Measurements from ENCODE around the gene RNFT2. TPM values are rescaled to one million over a fixed set of nuclear protein-coding genes. Genes with fewer than 3 reads are reported as not detected.

RNFT2 gene
- total RNA-seq, 3 donors from 2014 or later (not counting 1 experiment from before 2014, with no cell fraction given): 4.0 to 6.9 (median 5.3) TPM

DNA sequence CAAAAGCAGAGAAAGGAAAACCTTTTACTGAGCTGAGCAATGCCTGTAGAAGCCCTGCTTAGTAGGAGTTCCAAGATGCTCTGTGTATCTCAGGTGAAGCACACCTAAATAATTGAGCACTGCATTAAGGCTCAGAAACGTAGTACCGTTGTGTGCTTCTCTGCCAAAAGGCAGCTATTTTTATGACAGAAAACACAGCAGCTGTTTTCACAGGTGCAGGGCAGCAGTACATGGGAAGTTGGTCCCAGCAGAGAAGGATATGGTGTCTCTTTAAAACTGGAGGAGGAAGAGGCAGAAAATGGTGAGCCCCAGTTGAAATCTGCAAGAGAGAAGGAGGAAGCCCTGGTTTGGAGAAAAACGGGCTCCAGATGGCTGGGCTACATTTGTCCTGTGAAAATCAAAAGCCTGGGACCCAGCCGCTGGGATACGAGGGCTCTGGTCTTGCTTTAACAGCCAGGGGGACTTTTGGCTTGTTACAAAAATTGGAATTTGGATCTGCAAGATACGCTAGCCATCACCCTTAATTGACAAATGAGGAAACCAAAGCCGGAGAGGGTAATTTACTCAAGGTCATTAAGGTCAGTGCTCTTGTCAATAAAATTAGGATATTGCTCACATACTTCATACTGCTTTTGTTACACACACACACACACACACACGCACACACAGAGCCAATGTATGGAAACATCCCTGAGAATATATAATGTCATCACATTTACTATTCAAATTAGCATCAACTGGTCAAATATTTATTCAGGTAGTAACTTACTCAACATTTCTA lies 27.6 kb upstream of the RNFT2 start:
- Histone ChIP-seq H3K36me3 (ENCODE audit: control insufficient read depth, insufficient read depth, low read length) (peaks cover 3% of the 10 kb centered on the region), H3K4me1 (ENCODE audit: control insufficient read depth, insufficient read depth, low read length) (peaks cover 12% of the 10 kb centered on the region), H3K27ac (ENCODE audit: low read length) (no peak overlapping the region), H3K27me3 (ENCODE audit: control insufficient read depth, insufficient read depth, low read length) (no peaks in the 10 kb centered on the region), H3K9me3 (ENCODE audit: control insufficient read depth, insufficient read depth, low read length) (no peaks in the 10 kb centered on the region), H3K4me3 (ENCODE audit: low read length) (no peak overlapping the region)
- no peak for DNase-seq
- Mint-ChIP-seq H3K36me3 (no peaks in the 10 kb centered on the region), H3K27me3 (ENCODE audit: low read depth in 2 of 2) (peaks cover 7 to 18% of the 10 kb centered on the region in 2 donors), H3K9me3 (no peaks in the 10 kb centered on the region), H3K4me3 (no peak overlapping the region), H3K27ac (peak overlapping the region in 1 of 2 donors; percentile 21), H3K4me1 (peaks cover 10 to 15% of the 10 kb centered on the region in 2 donors)
- TF ChIP-seq, protein P1, sequence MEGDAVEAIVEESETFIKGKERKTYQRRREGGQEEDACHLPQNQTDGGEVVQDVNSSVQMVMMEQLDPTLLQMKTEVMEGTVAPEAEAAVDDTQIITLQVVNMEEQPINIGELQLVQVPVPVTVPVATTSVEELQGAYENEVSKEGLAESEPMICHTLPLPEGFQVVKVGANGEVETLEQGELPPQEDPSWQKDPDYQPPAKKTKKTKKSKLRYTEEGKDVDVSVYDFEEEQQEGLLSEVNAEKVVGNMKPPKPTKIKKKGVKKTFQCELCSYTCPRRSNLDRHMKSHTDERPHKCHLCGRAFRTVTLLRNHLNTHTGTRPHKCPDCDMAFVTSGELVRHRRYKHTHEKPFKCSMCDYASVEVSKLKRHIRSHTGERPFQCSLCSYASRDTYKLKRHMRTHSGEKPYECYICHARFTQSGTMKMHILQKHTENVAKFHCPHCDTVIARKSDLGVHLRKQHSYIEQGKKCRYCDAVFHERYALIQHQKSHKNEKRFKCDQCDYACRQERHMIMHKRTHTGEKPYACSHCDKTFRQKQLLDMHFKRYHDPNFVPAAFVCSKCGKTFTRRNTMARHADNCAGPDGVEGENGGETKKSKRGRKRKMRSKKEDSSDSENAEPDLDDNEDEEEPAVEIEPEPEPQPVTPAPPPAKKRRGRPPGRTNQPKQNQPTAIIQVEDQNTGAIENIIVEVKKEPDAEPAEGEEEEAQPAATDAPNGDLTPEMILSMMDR (IDR thresholded peaks at IDR 0.05): no peak
- no peak for ATAC-seq
- intact Hi-C loops (cut with micrococcal nuclease): no loop called here
- WGBS (ENCODE audit: insufficient coverage): 53% methylated on average over 8 of the region's 8 CpGs

DNA sequence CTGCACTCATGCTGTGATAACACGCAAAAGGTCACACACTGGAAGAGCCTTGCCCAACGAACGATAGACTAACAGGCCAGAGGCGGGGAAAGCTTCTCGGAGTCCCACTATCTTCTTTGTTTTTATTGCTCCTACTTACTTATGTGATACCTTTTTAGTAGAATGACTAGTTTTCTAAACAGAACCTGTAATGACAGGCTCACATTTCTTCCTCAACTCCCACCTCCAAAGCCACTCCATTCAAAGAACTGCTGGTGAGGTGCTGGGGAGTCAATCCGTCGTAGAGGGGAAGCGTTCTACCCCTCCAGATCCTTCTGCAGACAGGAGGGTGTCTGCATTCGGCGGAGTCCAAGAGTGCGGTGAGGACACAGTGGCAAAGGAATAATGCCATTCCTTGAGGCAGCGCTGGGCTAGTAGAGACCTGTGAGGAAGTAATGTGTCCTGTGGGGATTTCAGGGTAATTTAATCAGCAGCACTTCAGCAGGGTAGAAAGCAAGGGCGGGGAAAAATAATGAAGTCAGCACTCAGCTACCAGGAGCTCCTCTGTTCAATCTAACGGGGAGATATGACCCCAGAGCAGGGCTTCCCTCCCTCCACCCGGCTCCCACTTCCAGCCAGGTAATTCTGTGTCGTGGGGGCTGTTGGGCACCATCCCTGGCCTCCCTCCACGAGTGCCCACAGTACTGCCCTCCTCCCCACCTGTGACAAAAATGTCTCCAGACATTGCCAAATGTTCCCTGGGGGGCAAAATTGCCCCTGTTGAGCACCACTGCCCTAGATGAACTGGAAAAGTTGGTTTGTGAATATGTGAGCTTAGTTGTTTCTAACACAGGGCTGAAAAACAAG lies 25.4 kb upstream of the RNFT2 start:
- Mint-ChIP-seq H3K27me3 (ENCODE audit: low read depth in 2 of 2) (peaks cover 7 to 13% of the 10 kb centered on the region in 2 donors), H3K27ac (peak overlapping the region in 1 of 2 donors; percentile 45), H3K9me3 (no peaks in the 10 kb centered on the region), H3K4me1 (peaks cover 10 to 15% of the 10 kb centered on the region in 2 donors), H3K4me3 (no peak overlapping the region), H3K36me3 (peaks cover 8% of the 10 kb centered on the region)
- Histone ChIP-seq H3K4me1 (ENCODE audit: control insufficient read depth, insufficient read depth, low read length) (peaks cover 12% of the 10 kb centered on the region), H3K36me3 (ENCODE audit: control insufficient read depth, insufficient read depth, low read length) (peaks cover 18% of the 10 kb centered on the region), H3K27me3 (ENCODE audit: control insufficient read depth, insufficient read depth, low read length) (no peaks in the 10 kb centered on the region), H3K9me3 (ENCODE audit: control insufficient read depth, insufficient read depth, low read length) (no peaks in the 10 kb centered on the region), H3K27ac (ENCODE audit: low read length) (no peak overlapping the region), H3K4me3 (ENCODE audit: low read length) (no peak overlapping the region)
- intact Hi-C loops (cut with micrococcal nuclease): no loop called here
- ATAC-seq (no peak), DNase-seq (no peak)
- WGBS (ENCODE audit: insufficient coverage): 95% methylated on average over 15 of the region's 17 CpGs
- TF ChIP-seq, protein P1 (IDR thresholded peaks at IDR 0.05): no peak

DNA sequence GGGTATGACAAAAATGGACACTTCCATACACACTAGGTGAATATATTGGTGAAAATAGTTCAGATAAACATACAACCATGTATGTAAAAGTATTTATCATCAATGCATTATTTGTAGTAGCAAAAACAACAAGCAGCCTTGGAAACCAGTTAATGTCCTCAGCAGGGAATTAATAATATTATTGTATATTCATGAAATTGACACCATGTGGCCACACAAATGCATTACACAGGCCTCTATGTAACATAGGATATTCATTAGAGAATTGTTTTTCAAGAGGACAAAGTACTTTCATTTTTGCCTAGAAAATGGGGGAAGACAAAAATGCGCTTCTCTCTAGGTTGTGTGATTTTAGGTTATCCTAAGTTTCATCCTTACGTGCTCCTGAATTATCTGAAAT lies 24.6 kb upstream of the RNFT2 start:
- H3K4me1 Mint-ChIP-seq: peaks cover 8 to 12% of the 10 kb centered on the region in 2 donors
- WGBS (ENCODE audit: insufficient coverage): 100% methylated on average over 2 of the region's 2 CpGs
- peaks cover 8% of the 10 kb centered on the region for H3K36me3 Mint-ChIP-seq
- Histone ChIP-seq H3K36me3 (ENCODE audit: control insufficient read depth, insufficient read depth, low read length) (peaks cover 25% of the 10 kb centered on the region), H3K27me3 (ENCODE audit: control insufficient read depth, insufficient read depth, low read length) (no peaks in the 10 kb centered on the region), H3K9me3 (ENCODE audit: control insufficient read depth, insufficient read depth, low read length) (no peaks in the 10 kb centered on the region), H3K4me3 (ENCODE audit: low read length) (no peak overlapping the region), H3K4me1 (ENCODE audit: control insufficient read depth, insufficient read depth, low read length) (peaks cover 9% of the 10 kb centered on the region), H3K27ac (ENCODE audit: low read length) (no peak overlapping the region)
- intact Hi-C loops (cut with micrococcal nuclease): no loop called here
- no peaks in the 10 kb centered on the region for H3K9me3 Mint-ChIP-seq
- no peak for ATAC-seq
- no peak for DNase-seq
- TF ChIP-seq, protein P1 (IDR thresholded peaks at IDR 0.05): no peak
- H3K4me3 Mint-ChIP-seq: no peak overlapping the region
- peaks cover 5 to 10% of the 10 kb centered on the region in 2 donors for H3K27me3 Mint-ChIP-seq (ENCODE audit: low read depth in 2 of 2)
- no peak overlapping the region for H3K27ac Mint-ChIP-seq
